GM19099 (cell line): ENCODE data around the gene GRIK4.

ENCODE experiments used
- POLR2A ChIP-seq: IDR thresholded peaks from 3 replicates; pipeline ENCODE4 v1.6.1; 2011; ENCODE audit warnings: low read depth; ENCODE audit not compliant: insufficient read length; ENCODE audit errors: extremely low read depth

GRIK4 gene

DNA sequence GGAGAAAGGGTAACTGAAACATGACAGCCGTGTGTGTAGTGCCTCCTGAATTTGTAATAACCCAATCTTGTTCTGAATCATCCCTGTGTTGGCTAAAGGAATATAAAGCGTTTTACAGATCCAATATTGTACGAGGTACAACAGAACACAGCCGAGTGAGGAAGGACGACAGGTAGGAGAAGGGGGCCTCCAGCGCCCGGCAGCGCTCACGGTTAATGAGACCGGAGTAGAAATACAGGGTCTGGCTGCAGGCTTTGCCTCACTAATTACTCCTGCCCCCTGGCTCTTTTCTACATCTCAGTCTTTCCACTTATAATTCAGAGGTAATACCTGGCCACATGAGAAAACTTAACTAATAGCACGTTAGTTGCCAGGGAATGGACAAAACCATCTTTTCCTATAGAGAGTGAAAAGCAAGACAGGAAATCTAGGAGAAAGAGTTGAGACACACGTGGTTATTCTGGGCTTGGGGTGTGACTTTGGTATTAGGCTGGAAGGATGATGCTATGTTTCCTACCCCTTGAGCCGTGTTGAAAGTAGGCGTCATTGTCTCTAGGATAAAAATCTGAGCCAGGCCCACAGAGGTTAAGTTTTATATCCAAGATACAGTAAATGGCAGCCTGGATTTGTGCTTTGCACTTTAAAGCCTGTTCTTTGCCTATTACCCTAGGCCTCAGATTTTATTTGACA, 54.1 kb downstream of the GRIK4 start:
- TF ChIP-seq POLR2A = no peak

DNA sequence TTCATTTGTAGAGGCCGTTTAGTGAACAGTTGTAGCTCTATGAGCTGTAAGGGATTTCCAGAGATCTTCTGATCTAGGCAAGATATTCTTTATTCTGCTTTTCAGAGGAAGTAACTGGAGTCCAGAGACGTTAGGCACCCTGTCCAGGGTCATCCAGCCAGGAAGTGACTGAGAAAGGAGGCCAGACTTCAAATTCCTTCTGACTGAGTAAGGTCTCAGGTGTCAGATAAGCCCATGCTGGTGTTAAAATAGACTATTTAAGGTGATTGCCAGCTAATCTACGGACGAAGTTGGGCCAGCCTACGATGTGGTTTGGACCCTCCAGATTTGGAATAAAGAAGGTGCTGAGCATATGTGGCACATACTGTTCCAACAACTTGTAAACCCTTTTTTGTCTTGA, 54.6 kb downstream of the GRIK4 start:
- TF ChIP-seq POLR2A = no peak

DNA sequence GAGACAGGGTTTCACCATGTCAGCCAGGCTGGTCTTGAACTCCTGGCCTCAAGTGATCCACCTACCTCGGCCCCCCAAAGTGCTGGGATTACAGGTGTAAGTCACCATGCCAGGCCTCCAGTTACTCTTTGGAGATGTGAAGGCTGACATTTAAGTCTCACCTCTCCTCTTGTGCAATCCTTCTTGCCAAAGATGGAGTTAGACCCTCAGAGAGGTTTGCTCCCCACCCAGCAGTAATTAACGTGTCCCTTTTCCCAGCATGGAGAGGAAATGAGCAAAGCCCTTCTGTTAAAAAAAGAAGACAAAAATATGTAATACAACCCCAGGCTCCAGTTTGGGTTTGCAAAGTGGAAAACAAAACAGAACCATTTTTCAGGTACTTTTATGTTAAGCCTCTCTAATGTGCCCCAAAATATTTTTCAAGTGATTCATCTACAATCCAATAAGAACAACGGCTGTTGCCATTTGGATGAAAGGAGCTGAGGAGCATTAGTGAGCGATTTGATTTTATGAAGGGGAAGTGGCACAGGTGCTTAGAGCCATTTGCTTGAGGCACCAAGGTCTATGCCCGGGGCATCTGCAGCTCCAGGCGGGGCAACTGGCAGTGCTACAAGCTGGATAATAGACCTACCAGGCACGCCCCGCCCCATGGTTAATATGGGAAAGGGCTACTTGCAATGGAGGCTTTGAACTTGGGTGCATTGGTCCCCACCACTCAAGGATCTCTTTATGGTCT, 57.2 kb downstream of the GRIK4 start:
- no peak for TF ChIP-seq POLR2A

DNA sequence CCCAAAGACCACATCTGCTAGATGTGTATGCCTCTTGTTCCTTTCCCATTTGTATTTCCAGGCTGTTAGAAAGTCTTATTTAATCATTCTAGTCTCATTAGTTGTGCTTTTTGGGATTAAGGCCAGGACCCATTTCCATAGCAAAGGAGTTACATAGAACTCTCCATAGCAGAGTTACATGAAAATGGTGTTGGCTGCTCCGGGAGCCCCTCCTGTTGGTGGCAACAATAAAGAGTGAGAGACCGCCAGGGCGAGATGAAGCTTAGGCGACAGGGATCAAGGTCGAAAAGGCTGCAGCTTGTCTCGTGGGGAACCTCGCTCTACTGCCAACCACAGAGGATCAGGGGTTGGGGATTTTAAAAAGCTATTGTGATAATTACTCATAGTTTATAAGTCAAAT, 58.3 kb downstream of the GRIK4 start:
- no peak for TF ChIP-seq POLR2A

DNA sequence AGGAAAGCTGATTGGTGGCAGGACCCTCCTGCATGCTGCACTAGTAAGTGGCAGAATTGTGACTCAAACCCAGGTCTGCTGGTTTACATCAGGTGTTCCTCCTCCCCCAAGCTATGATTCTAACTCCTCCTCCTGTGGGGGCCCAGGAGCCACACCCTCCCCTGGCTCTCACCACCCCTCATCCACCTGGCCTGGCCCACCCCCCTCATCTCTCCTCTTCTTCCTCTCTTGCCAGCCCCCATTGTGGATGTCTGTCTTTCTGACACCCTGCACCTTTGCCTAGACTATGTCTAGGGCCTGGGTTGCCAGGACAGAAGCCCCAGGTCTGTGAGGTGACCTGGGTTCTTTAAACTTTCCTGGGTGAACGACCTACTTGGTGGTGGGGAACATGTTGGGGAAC, 59.9 kb downstream of the GRIK4 start:
- TF ChIP-seq POLR2A = no peak

DNA sequence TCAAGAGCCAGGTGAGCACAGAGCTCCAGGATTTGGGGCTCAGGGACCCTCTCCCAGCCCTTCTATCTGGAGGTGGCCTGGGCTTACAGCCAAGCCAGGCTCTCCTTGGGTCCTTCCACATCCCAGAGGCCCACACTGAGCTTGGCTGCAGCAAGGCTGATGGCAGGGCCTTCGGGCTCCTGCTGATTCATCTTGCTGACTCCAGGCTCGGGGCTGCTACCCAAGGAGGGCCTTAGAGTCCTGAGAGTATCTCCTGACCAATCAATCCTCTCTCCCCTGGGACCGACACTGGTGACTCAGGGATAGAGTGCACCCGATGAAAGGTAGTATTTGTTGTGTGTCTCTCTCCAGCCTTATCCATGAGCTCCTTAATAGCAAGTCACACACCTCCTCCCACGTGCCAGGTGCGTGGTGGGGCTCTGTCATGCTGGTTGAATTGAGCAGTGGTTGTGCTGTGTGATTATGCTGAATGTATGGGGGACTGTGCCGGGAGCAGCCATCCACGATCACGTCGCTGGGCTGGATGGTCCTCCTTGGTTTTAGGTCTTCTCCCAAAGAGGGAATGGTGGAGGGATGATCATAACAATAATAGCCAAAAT, 62.3 kb downstream of the GRIK4 start:
- TF ChIP-seq POLR2A = no peak

DNA sequence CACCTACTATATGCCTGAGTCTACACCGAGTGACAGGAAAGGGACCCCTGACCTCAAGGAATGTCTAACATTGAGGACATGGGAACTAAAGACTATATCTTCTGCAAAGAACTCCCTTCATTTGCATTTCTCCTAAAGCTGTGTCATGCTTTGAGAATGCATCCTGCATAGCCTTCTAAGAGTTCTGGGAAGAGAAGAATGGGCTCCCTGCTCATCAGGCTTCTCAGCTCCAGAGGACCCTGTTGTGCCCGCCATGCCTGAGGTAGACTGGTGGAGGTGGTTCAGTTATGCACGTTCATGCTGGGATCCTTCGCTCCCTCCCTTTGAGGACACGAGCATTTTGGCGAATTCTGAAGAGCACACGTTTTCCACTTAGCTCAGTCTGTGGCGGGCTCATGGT, 63.3 kb downstream of the GRIK4 start:
- TF ChIP-seq POLR2A = no peak

DNA sequence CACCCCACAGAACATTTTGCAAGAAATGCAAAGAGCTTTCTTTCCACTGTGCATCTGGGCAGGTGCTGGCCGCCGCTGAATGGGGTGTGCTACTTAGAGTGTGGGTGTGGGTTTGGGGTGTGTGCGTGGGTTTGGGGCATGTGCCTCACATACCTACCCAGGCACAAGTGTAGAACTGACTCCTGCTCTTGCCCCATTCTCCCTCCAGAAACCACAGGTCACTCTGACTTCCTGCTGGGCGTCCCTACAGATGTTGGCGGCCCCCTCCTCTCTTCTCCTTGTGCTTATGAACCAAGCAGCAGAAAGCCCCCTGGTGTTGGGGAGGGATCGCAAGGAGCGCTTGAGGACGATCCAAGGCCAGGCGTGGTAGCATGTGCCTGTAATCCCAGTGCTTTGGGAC, 63.9 kb downstream of the GRIK4 start:
- TF ChIP-seq POLR2A = no peak

DNA sequence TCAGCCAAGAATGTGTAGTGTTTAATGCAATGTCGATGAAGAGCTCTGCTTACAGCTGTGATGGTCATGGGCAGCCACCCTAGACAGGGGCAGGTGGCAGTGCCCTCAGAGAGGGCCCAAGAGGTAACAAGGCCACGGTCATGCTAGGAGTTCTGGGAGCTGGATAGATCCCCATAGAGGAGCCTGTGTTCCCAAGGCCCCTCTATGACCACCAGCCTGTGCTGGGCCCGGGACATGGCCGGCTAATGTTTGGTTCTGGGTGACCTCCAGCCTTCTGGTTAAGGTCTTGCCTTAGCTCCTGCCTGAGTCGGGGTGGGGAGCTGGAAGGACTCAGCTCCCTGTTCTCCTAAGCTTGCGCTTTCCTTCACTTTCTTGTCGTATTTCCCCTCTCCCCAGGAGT, 65.1 kb downstream of the GRIK4 start:
- no peak for TF ChIP-seq POLR2A

DNA sequence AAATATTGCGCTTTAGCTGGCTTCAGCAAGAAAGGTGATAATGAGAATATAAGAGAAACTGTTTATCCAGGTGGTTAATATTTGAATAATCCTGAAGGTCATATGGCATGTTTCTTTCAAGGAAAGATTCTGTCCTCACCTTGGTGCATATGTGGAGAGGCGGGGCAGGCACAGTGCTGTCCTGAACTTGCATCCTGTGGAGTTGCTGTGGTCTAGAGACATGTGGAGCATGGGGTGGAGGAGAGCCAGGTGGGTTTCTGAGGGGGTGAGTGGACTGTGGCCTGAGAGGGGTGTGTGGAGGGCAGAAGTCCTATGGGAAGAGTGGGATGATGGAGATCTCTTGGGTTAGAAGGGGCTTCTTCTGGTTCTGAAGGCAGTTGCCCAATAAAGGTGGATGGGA, 65.5 kb downstream of the GRIK4 start:
- TF ChIP-seq POLR2A = no peak

DNA sequence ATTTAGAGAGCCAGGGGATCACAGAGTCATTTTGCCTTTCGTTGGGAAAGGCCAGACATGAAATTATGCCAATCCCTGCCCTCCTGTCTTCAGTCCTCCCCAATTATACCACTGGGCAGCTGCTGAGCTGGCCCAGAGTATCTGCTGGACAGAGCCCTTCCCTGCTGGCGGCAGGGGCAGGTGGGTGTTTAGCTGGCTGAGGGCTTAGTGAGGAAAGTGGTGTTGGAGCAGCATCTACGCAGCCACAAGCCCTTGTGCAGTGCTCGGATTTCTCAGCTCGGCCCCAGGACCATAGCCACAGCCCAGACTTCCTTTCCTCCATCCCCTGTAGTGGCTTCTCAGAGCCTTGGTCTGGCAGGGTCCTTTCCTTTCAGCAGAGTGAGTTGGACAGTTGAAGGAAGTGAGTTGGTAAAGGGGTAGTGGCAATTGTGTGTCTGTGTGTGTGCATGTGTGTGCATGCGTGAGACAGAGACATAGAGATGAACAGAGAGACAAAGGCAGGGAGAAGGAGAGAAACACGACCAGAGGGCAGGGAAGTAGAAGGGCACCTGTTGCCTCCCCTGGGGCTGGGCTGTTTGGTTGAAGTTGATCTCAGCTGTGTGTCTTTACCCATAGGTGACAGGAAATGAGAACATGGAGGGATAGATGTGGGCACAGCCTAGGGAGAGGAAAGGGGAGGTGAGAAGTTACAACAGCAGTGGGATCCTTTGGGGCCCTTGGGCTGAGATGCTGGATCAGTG, 66.2 kb downstream of the GRIK4 start:
- TF ChIP-seq POLR2A = no peak

DNA sequence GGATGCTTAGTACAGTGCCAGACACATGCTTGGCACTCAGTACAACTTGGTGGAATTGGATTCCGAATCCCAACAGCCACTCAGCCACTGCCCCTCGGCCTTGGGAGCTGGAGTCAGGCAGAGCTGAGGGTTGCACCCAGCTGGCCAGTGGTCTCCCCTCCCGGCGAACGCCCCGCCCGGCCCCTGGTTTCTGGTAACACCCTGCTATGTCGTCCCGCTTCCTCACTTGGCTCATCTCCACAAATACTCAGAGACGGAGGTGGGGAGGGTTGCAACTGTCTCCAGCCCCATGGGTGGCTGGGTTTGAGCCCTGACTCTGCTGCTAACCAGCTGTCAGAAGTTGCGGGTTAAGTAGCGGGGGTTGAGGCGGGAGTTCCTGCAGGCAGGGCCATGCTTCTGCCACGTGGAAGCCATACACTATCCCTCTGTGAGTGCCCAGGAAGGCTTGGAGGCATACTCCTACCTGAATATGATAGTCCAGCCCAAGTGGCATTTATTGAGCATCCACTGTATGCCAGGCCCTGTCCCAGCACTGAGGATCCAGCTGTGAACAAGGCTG, 67.1 kb downstream of the GRIK4 start:
- TF ChIP-seq POLR2A = no peak

DNA sequence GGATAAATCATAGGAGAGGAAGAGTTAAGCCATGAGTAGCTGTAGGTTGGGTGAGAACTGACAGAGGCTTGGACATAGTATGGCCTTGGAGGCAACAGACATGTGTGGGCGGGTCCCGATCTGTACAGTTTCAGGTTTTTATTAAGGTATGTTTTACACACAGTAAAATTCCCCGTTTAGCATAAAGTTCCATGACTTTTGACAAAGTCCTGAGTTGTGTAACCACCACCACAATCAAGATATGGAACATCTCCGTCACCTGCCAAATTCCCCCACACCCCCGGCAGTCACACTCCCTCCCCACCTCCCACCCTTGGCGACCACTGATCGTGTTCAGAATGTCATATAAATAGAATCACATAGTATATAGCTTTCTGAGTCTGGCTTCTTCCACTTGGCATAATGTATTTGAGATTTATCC, 68.1 kb downstream of the GRIK4 start:
- no peak for TF ChIP-seq POLR2A

DNA sequence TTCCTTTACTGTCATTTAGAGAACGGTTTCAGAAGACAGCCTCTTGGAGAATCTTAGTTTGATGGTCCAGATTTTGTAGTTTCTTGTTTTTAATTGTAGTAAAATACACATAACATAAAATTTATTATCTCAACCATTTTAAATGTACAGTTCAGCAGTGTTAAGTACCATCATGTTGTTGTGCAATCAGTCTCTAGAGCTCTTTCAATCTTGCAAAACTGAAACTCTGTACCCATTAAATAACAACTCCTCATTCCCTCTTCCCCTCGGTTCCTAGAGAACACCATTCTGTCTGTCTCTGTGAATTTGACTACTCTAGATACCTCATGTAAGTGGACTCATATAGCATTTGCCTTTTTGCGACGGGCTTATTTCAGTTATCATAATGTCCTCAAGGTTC, 69.8 kb downstream of the GRIK4 start:
- TF ChIP-seq POLR2A = no peak

DNA sequence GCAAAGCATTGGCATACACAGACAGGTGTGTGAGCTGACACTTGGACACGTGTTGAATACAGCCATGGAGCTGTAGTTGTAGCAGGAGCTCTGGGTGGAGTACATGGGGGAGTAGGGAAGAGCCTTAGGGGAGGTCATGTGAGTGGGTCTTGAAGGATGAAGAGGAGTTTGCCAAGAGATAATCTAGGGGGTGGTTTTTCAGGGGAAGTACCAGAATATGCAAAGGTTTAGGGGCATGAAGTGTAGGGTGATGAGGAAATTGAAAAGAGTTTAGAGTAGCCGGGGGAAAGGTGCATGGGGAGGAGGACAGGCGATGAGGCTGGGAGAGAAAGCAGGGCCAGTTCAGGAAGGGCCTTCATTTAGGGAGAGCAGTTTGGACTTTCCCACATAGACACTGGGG, 74.5 kb downstream of the GRIK4 start:
- TF ChIP-seq POLR2A = no peak
